Body of pancreas (tissue), 4 donors: Measurements from ENCODE around the gene OTOGL.

Source experiments
- POLR2A ChIP-seq, 3 donors: fragments of 450-650 bp; IDR thresholded peaks; one replicate each; pipeline ENCODE4 v1.6.1; 2016; ENCODE audit warnings: antibody characterized with exemption in 3 of 3, mild to moderate bottlenecking in 2 of 3
- TF ChIP-seq, protein P1 (sequence below), 7 experiments: fragments of 450-650 bp in 4 of 7; fragments of 200-600 bp in 3 of 7; sonication (generic) in 3 of 7; IDR thresholded peaks; one replicate each; pipeline ENCODE4 v1.5.1; 2016 to 2019; ENCODE audit warnings: antibody characterized with exemption in 7 of 7

DNA sequence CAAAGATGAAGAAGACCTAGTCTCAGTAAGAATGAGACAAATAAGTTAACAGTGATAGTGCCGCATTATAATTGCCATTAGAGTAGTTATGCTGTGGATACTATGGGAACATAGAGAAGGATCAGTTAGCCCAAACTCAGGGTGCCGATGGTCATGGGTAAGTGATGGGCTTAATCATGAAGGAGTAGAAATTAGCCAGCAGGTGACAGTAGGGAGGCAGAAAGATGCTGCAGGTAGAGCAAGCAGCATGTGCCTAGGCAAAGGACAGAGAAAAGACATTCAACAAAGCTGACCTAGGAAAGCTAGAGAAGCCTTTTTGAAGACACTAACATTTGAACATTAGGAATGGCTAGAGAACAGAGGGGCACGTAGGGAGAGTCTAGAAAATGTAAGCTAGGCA is 314.1 kb downstream of the OTOGL start:
- TF ChIP-seq, protein P1, sequence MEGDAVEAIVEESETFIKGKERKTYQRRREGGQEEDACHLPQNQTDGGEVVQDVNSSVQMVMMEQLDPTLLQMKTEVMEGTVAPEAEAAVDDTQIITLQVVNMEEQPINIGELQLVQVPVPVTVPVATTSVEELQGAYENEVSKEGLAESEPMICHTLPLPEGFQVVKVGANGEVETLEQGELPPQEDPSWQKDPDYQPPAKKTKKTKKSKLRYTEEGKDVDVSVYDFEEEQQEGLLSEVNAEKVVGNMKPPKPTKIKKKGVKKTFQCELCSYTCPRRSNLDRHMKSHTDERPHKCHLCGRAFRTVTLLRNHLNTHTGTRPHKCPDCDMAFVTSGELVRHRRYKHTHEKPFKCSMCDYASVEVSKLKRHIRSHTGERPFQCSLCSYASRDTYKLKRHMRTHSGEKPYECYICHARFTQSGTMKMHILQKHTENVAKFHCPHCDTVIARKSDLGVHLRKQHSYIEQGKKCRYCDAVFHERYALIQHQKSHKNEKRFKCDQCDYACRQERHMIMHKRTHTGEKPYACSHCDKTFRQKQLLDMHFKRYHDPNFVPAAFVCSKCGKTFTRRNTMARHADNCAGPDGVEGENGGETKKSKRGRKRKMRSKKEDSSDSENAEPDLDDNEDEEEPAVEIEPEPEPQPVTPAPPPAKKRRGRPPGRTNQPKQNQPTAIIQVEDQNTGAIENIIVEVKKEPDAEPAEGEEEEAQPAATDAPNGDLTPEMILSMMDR (IDR thresholded peaks at IDR 0.05) = no peak
- no peak for TF ChIP-seq POLR2A (IDR thresholded peaks at IDR 0.05)
